DOHH2 (cell line): ENCODE results near the gene PPFIA2.

Experiments
- H3F3A ChIP-seq: fragments of 200-600 bp; sonication (generic), shearing (Covaris generic); 2 replicates; pipeline ENCODE4 v1.6.0; 2016; ENCODE audit warnings: antibody characterized with exemption, mild to moderate bottlenecking; ENCODE audit not compliant: control insufficient read depth, insufficient read depth
- H3K27ac ChIP-seq: fragments of 200-600 bp; sonication (generic); 2 replicates; pipeline ENCODE4 v1.5.1; 2014; ENCODE audit warnings: low read depth, mild to moderate bottlenecking, low read length, moderate library complexity
- H3K27me3 ChIP-seq: fragments of 200-600 bp; sonication (generic); 2 replicates; pipeline ENCODE4 v1.6.1; 2014; ENCODE audit warnings: mild to moderate bottlenecking, low read length, mixed read lengths; ENCODE audit not compliant: control insufficient read depth
- H3K36me3 ChIP-seq: fragments of 200-600 bp; sonication (generic); 2 replicates; pipeline ENCODE4 v1.6.1; 2014; ENCODE audit warnings: mild to moderate bottlenecking, low read length, moderate library complexity, mixed read lengths; ENCODE audit not compliant: control insufficient read depth
- H3K4me1 ChIP-seq: fragments of 200-600 bp; sonication (generic); 2 replicates; pipeline ENCODE4 v1.6.1; 2014; ENCODE audit warnings: mild to moderate bottlenecking, low read length, mixed read lengths; ENCODE audit not compliant: control insufficient read depth
- H3K4me2 ChIP-seq: fragments of 200-600 bp; sonication (generic); 2 replicates; pipeline ENCODE4 v1.6.0; 2014; ENCODE audit warnings: mild to moderate bottlenecking, low read length, moderate library complexity
- H3K4me3 ChIP-seq: fragments of 200-600 bp; sonication (generic); 2 replicates; pipeline ENCODE4 v1.5.1; 2014; ENCODE audit warnings: mild to moderate bottlenecking, low read length, mixed read lengths
- H3K79me2 ChIP-seq: fragments of 200-600 bp; sonication (generic); 2 replicates; pipeline ENCODE4 v1.6.1; 2014; ENCODE audit warnings: mild to moderate bottlenecking, low read length, mixed read lengths; ENCODE audit not compliant: control insufficient read depth
- H3K9me2 ChIP-seq: fragments of 200-600 bp; sonication (generic); replicated peaks from 2 replicates; pipeline ENCODE4 v1.6.1; 2014; ENCODE audit warnings: mild to moderate bottlenecking, low read length, mixed read lengths; ENCODE audit not compliant: control insufficient read depth
- H3K9me3 ChIP-seq: fragments of 200-600 bp; sonication (generic); 2 replicates; pipeline ENCODE4 v1.6.1; 2014; ENCODE audit warnings: antibody characterized with exemption, low read length, mixed read lengths; ENCODE audit not compliant: control insufficient read depth, insufficient read depth
- H4K20me1 ChIP-seq: fragments of 200-600 bp; sonication (generic); 2 replicates; pipeline ENCODE4 v1.6.0; 2014; ENCODE audit warnings: low read depth, mild to moderate bottlenecking, antibody characterized with exemption, low read length, moderate library complexity; ENCODE audit not compliant: control insufficient read depth, insufficient read depth
- CTCF ChIP-seq: fragments of 200-600 bp; sonication (generic); IDR thresholded peaks from one replicate; pipeline ENCODE4 v1.5.1; 2014; ENCODE audit warnings: antibody characterized with exemption, mild to moderate bottlenecking, low read depth, low read length; ENCODE audit not compliant: poor library complexity, severe bottlenecking
- EZH2phosphoT487 ChIP-seq: fragments of 200-600 bp; sonication (generic); IDR thresholded peaks from 2 replicates; pipeline ENCODE4 v1.6.1; 2017; ENCODE audit warnings: borderline replicate concordance, mild to moderate bottlenecking, antibody characterized with exemption, low read length, moderate library complexity, mixed read lengths

Gene PPFIA2

GRCh38 chr12:81329085-81329484 is 430.1 kb downstream of the PPFIA2 start:
- Histone ChIP-seq H3K27ac (no peak overlapping the region), H3K4me3 (no peak overlapping the region), H3K4me2 (no peak overlapping the region), H3K9me3 (no peaks in the 10 kb centered on the region), H3K27me3 (no peaks in the 10 kb centered on the region), H3K79me2 (no peaks in the 10 kb centered on the region), H3K4me1 (no peaks in the 10 kb centered on the region), H3K36me3 (no peaks in the 10 kb centered on the region), H3F3A (no peaks in the 10 kb centered on the region), H4K20me1 (no peaks in the 10 kb centered on the region), H3K9me2 (no peaks in the 10 kb centered on the region)
- TF ChIP-seq EZH2phosphoT487 (no peak), CTCF (peak; percentile 58)

- no peak overlapping the region for H3K4me3 ChIP-seq
- H3K27ac ChIP-seq, result no peak overlapping the region
- no peaks in the 10 kb centered on the region for H3K9me2 ChIP-seq
- no peaks in the 10 kb centered on the region for H3F3A ChIP-seq
- H3K36me3 ChIP-seq, result no peaks in the 10 kb centered on the region
- H3K4me2 ChIP-seq, result no peak overlapping the region
- H3K79me2 ChIP-seq, result no peaks in the 10 kb centered on the region
- no peaks in the 10 kb centered on the region for H4K20me1 ChIP-seq
- TF ChIP-seq EZH2phosphoT487 (no peak), CTCF (no peak)
- H3K9me3 ChIP-seq, result no peaks in the 10 kb centered on the region
- H3K27me3 ChIP-seq, result no peaks in the 10 kb centered on the region
- no peaks in the 10 kb centered on the region for H3K4me1 ChIP-seq
These were observed 431.7 kb downstream of the PPFIA2 start for GRCh38 chr12:81327425-81327824.

- Histone ChIP-seq H3K4me3 (no peak overlapping the region), H3K9me2 (no peaks in the 10 kb centered on the region), H3K9me3 (no peaks in the 10 kb centered on the region), H4K20me1 (no peaks in the 10 kb centered on the region), H3K27me3 (no peaks in the 10 kb centered on the region), H3K27ac (no peak overlapping the region), H3K79me2 (no peaks in the 10 kb centered on the region), H3K4me2 (no peak overlapping the region), H3F3A (no peaks in the 10 kb centered on the region), H3K36me3 (no peaks in the 10 kb centered on the region), H3K4me1 (no peaks in the 10 kb centered on the region)
- TF ChIP-seq EZH2phosphoT487 (no peak), CTCF (no peak)
These were observed 434.1 kb downstream of the PPFIA2 start for GRCh38 chr12:81325086-81325485.
